ENCODE data around the gene ZNRD2.
A peak's percentile ranks its signal among the peaks of the same experiment; 100 is the strongest.
"Not testable (repeated sequence)": the region's sequence is repeated elsewhere in the genome, so short reads cannot be mapped to it uniquely, and the experiment has no call there.

ZNRD2 gene
- long read RNA-seq, donor 1, transcript SSSCA1-206 (3 exons, 879 nt): minor isoform, 13 of 43 reads
- long read RNA-seq, donor 1, transcript SSSCA1-201 (4 exons, 698 nt): major isoform, 27 of 43 reads
- long read RNA-seq, donor 1, partial matches to known transcripts: 0 of 43 reads
- long read RNA-seq, donor 1, other reads (novel, unspliced or antisense): 0 of 43 reads
- long read RNA-seq, donor 2, transcript SSSCA1-206 (3 exons, 879 nt): minor isoform, 8 of 29 reads
- long read RNA-seq, donor 2, transcript SSSCA1-201 (4 exons, 698 nt): major isoform, 14 of 29 reads
- long read RNA-seq, donor 2, partial matches to known transcripts: 6 of 29 reads
- long read RNA-seq, donor 2, other reads (novel, unspliced or antisense): 0 of 29 reads
- long read RNA-seq, donor 3, transcript SSSCA1-206 (3 exons, 879 nt): minor isoform, 6 of 19 reads
- long read RNA-seq, donor 3, transcript SSSCA1-201 (4 exons, 698 nt): major isoform, 12 of 19 reads
- long read RNA-seq, donor 3, partial matches to known transcripts: 0 of 19 reads
- long read RNA-seq, donor 3, other reads (novel, unspliced or antisense): 0 of 19 reads
- long read RNA-seq, donor 4, transcript SSSCA1-201 (4 exons, 698 nt): major isoform, 11 of 20 reads
- long read RNA-seq, donor 4, transcript SSSCA1-206 (3 exons, 879 nt): minor isoform, 5 of 20 reads
- long read RNA-seq, donor 4, partial matches to known transcripts: 0 of 20 reads
- long read RNA-seq, donor 4, other reads (novel, unspliced or antisense): 0 of 20 reads
- long read RNA-seq, donor 5, transcript SSSCA1-201 (4 exons, 698 nt): major isoform, 33 of 48 reads
- long read RNA-seq, donor 5, transcript SSSCA1-206 (3 exons, 879 nt): minor isoform, 12 of 48 reads
- long read RNA-seq, donor 5, partial matches to known transcripts: 0 of 48 reads
- long read RNA-seq, donor 5, other reads (novel, unspliced or antisense): 0 of 48 reads
- long read RNA-seq, donor 6, transcript SSSCA1-206 (3 exons, 879 nt): minor isoform, 7 of 28 reads
- long read RNA-seq, donor 6, transcript SSSCA1-201 (4 exons, 698 nt): major isoform, 18 of 28 reads
- long read RNA-seq, donor 6, partial matches to known transcripts: 0 of 28 reads
- long read RNA-seq, donor 6, other reads (novel, unspliced or antisense): 0 of 28 reads
- long read RNA-seq, donor 7, transcript SSSCA1-201 (4 exons, 698 nt): major isoform, 31 of 44 reads
- long read RNA-seq, donor 7, transcript SSSCA1-206 (3 exons, 879 nt): minor isoform, 11 of 44 reads
- long read RNA-seq, donor 7, partial matches to known transcripts: 0 of 44 reads
- long read RNA-seq, donor 7, other reads (novel, unspliced or antisense): 0 of 44 reads
- long read RNA-seq, donor 8, transcript SSSCA1-206 (3 exons, 879 nt): minor isoform, 5 of 28 reads
- long read RNA-seq, donor 8, transcript SSSCA1-201 (4 exons, 698 nt): major isoform, 23 of 28 reads
- long read RNA-seq, donor 8, partial matches to known transcripts: 0 of 28 reads
- long read RNA-seq, donor 8, other reads (novel, unspliced or antisense): 0 of 28 reads

GRCh38 chr11:65569973-65570918 lies at the start of gene ZNRD2:
TSS of gene ZNRD2 (plus strand) at chr11:65570477. CDS start at chr11:65570492, 15 bp downstream.
- peak; percentile 96 for DNase-seq

GRCh38 chr11:65521777-65522521 lies 48.3 kb upstream of the ZNRD2 start:
- DNase-seq: peak; percentile 18

GRCh38 chr11:65522718-65523630 lies 47.3 kb upstream of the ZNRD2 start:
- peak; percentile 23 for DNase-seq

GRCh38 chr11:65523631-65523968 lies 46.7 kb upstream of the ZNRD2 start:
- DNase-seq: not testable (repeated sequence)

GRCh38 chr11:65524014-65524740 lies 46.1 kb upstream of the ZNRD2 start:
- peak; percentile 64 for DNase-seq

- DNase-seq: peak; percentile 84
Measured at GRCh38 chr11:65524741-65525545, 45.3 kb upstream of the ZNRD2 start, which contains the start of gene SCYL1. TSS of gene SCYL1 (plus strand) at chr11:65525083. CDS start at chr11:65525154, 71 bp downstream.

GRCh38 chr11:65525546-65526480 lies 44.5 kb upstream of the ZNRD2 start:
- no peak for DNase-seq

GRCh38 chr11:65526744-65527143 lies 43.5 kb upstream of the ZNRD2 start:
- DNase-seq: no peak

GRCh38 chr11:65528819-65529350 lies 41.4 kb upstream of the ZNRD2 start:
- DNase-seq: no peak

- DNase-seq: no peak
Measured at GRCh38 chr11:65529475-65530156, 40.7 kb upstream of the ZNRD2 start.

GRCh38 chr11:65530157-65530496 lies 40.1 kb upstream of the ZNRD2 start:
- no peak for DNase-seq

- no peak for DNase-seq
Measured at GRCh38 chr11:65532388-65533064, 37.8 kb upstream of the ZNRD2 start.

- no peak for DNase-seq
Measured at GRCh38 chr11:65535102-65535501, 35.2 kb upstream of the ZNRD2 start.
